GM18526 (cell line): Measurements from ENCODE around the gene NAAA.

ENCODE experiments used
- POLR2A ChIP-seq: IDR thresholded peaks from 3 replicates; pipeline ENCODE4 v1.6.1; 2011; ENCODE audit not compliant: insufficient read length; ENCODE audit errors: extremely low read depth

NAAA gene

GRCh38 chr4:75940692-75941253 is at the start of gene NAAA:
TSS of gene NAAA (minus strand) at chr4:75941013. CDS start at chr4:75940949, 64 bp downstream.
- peak; percentile 34 for TF ChIP-seq POLR2A

- no peak for TF ChIP-seq POLR2A
Observed at GRCh38 chr4:75989846-75990528, 49.2 kb upstream of the NAAA start.

DNA sequence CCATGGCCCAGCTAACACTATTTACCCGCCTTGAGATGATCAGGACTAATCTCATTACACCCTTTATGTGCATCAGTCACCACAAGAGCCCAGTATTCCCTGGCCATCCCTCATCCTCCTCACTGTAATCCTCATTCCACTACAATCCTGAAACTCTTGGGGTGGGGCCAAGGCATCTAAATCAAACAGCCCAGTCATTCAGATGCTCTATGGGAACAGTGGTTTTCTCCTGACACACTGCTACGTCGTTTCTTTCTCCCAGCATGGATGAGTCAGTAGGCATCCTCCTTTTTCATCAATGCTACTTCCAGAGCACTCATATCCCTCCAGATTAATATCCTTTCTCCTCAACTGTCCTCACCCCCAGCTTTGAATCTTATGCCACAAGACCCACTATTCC is 44.3 kb upstream of the NAAA start:
- TF ChIP-seq POLR2A: no peak

DNA sequence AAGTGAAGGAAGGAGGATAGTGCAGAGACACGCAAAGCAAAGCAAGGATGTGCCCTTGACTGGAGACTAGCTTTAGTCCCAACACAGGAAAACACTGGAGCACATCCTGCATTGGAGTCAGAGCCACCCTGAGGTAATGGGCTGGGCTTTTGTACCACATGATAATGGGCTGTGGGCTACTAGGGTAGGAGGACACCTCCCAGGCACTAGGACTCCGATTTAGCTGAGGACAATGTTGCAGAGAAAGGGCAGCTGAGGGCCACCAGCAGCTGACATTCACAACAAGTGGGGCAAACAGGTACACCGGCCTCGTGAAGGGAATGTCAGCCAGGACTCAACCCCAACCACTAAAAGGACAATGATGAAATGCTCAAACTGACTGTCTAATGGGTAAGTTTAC is 39.8 kb upstream of the NAAA start:
- no peak for TF ChIP-seq POLR2A

- TF ChIP-seq POLR2A: no peak
Observed at GRCh38 chr4:75976177-75976576, 35.4 kb upstream of the NAAA start.

DNA sequence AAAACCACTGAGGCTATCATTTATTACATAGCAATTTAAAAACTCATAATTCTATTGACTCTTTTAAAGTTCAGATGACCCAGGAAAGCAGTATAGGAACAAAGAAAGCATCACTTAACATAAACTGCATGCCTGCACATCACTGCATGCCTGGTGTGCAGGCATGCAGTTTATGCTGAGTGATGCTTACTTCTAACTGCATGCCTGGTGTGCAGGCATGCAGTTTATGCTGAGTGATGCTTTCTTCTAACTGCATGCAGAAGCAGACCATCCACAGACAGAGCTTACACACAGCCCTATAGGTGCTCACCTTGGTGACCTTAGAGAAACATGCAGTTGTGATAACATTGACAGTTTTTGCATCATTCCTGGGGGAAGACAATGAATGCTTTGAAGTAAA is 33.0 kb upstream of the NAAA start:
- no peak for TF ChIP-seq POLR2A

DNA sequence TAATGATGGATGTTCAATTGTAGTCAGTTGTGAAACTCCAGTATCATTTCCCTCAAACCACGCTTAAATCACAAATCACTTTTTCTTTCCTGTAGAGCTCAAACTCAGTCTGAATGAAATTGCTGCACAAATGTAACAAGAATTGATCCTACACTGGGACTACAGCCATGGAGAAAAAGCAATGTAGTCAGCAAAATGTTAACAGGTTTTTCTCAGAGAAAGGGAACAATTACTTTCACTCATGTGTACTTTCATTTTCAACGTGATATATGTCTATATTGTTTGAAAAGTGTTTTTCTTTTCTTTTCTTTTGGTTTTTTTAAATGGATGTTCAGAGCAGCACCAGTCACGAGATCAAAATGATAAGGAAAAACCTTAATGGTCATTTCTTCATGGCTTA is 27.3 kb upstream of the NAAA start:
- TF ChIP-seq POLR2A: no peak

- TF ChIP-seq POLR2A: no peak
Observed at GRCh38 chr4:75963558-75963957, 22.7 kb upstream of the NAAA start.

GRCh38 chr4:75953509-75953908 is 12.7 kb upstream of the NAAA start:
- TF ChIP-seq POLR2A: no peak

- TF ChIP-seq POLR2A: no peak
Observed at GRCh38 chr4:75950213-75950815, 9.5 kb upstream of the NAAA start.

DNA sequence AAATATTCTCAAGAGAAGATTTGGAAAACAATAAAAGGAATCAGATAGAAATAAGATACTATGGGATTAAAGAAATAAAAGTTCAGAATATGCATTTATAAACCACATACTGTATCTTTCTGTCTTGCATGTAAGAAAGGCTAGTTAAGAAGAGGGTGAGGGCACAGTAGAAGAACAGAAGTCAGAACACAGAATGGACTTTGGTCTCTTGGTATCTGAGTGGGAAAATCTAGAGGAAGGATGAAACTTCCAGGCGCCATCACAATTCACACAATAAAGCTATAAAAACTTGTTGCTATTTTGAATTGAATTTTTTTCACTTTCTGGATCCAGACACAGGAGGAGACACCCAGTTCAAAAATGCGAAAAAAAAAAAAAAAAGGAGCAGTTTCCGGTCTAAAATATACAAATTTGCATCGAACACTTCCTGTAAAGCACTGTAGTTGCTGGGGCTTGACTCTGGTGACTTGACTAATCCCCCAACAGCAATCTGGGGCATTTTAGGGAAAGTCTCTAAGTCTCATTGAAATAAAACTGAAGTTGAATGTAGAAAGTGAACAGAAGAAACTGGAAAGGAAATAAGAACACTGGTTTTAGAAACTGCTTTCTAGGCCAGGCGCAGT is 8.1 kb upstream of the NAAA start:
- TF ChIP-seq POLR2A: no peak

DNA sequence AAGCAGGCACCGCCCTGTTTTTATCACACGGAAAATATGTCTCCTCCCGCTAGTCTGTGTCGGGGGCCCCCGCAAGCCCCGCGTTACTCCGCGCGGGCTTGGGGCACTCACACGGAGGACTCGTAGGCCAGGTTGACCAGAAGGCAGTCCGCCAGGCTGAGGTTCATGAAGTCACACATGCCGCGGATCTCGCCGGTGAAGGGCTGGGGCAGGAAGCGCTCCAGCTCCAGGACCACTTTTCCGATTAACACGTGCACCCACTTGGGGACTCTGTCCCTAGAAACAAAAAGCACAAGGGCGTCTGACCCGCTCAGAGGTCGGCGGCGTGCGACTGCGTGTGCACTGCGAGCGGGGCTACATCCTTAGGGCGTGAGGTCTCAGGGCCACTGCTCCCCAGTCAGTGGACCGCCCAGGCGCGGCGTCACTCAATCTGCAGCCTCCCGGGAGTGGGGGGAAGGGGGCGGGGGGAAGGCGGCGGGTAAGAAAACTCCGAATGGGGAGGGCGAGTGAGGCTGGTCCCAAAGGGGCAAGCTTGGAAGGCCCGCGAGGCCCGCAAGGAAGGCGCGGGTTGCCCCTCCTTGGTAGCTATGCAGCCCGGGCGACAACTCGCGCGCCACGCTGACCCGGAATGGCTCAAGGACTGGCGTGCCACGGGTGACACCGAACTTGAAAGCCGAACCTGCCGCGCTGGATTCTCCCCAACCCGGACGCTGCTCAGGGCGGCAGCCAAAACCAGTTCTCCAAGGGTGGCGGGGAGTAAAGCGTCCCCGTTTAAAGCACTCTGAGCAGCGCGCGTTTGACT is 722 bp downstream of the NAAA start:
- peak; percentile 46 for TF ChIP-seq POLR2A

DNA sequence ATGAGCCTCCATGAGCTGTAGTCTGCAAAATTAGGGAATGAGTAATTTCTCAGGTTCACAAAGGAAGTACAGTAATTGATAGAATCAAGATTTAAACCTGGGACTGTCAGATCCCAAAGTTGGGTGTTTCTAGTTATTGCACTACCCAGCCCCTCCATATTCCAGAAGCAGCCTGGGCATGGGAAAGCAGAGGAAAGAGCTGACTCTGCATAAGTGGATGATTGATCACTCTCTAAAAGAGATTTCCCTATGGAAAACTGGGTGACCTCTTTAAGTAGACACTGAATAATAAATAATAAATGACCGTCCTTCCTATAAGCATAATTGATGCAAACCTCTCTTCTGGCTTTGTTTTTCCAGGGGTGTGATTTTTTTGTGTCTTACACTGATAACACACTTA is 5.2 kb downstream of the NAAA start:
- no peak for TF ChIP-seq POLR2A

DNA sequence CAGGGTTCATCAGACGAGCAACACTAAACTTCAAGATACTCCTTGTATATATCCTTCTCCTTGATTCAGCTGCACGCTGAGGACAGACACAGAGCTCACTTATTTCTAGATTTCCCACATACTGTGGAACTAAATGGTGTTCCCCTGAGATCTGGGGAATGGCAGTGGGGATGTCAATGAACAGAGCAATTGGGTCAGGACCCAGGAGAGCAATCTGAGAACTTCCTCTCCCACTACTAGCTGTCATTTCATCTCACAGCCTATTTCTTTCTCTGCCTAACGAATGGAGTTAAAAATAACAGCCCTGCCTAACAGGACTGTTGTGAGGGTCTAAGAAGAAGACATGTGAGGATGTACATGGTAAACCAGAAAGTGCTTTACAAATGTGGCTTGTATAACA is 10.7 kb downstream of the NAAA start:
- no peak for TF ChIP-seq POLR2A

DNA sequence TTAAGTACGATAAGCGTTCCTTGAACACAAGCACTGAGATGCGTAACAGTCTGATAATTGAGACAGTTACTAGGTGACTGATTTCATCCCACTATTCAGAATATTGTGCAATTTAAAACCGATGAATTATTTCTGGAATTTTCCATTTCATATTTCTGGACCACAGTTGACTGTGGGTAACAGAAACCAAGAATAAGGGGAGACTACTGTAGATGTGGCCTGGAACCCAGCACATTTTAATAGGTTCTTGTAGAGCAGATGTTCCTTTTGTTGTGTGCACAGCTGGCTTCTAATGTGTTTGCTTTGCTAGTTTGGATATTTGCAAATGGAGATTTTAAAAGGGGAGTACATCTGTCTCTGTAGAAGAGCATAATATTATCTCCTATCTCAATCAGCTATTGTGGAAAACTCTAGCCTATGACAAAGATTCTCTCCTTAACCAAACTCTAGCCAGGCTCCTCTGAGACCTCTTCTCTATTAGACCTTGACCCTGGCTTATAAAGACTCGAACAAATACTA is 16.4 kb downstream of the NAAA start:
- no peak for TF ChIP-seq POLR2A
